ENCODE results near the gene TOP1. TPM values are rescaled to one million over a fixed set of nuclear protein-coding genes. Genes with fewer than 3 reads are reported as not detected.

TOP1 gene
- polyA plus RNA-seq, 1 of the 3 experiments (the other 2 are of a cell fraction), result 11.9 TPM

DNA sequence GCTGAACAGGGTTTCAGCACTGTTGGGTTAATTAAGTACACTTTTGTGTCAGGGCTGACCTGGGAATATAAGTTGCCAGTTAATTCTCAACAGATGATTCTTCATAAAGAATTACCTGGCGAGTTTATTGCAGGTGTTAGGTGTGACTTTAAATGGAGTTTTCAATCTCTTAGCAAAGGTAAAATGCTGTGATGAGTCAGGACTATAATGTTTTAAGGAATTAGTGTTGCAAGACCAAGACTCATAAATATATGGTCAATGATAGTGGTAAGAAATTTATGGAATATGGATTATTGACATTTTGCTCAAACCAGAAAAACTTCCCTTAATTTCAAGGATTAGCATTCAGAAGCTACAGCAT, 58.7 kb downstream of the TOP1 start (continued):
- TF ChIP-seq IRF3 (IDR thresholded peaks at IDR 0.05; ENCODE audit: low read depth, low read length) (no peak), FOSL2 (IDR thresholded peaks at IDR 0.05; ENCODE audit: borderline replicate concordance, low read depth) (no peak), GABPA (IDR thresholded peaks at IDR 0.05; ENCODE audit: low read depth) (no peak), TCF12 (IDR thresholded peaks at IDR 0.05) (no peak), YY1 (IDR thresholded peaks at IDR 0.05; ENCODE audit: low read depth) (no peak), EP300 (IDR thresholded peaks at IDR 0.05; ENCODE audit: borderline replicate concordance in 1 of 2, low read depth in 1 of 2, low read length in 1 of 2) (no peak), RAD21 (IDR thresholded peaks at IDR 0.05; ENCODE audit: low read length) (no peak)
- TF ChIP-seq, protein P1, sequence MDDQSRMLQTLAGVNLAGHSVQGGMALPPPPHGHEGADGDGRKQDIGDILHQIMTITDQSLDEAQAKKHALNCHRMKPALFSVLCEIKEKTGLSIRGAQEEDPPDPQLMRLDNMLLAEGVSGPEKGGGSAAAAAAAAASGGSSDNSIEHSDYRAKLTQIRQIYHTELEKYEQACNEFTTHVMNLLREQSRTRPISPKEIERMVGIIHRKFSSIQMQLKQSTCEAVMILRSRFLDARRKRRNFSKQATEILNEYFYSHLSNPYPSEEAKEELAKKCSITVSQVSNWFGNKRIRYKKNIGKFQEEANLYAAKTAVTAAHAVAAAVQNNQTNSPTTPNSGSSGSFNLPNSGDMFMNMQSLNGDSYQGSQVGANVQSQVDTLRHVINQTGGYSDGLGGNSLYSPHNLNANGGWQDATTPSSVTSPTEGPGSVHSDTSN (IDR thresholded peaks at IDR 0.05), result no peak

- ChIA-PET CTCF (interaction anchor here (0.8 to 2.9 kb wide), 6 partner anchors 11 to 125 kb away, joined by 3 to 24 read pairs (median 6); no protein-coding TSS in a partner anchor), POLR2A (interaction anchor here (0.7 to 2.9 kb wide), 2 partner anchors 49 to 59 kb away, joined by 3 to 12 read pairs; partner anchors contain the start of genes PLCG1 and TOP1)
- H3K36me3 ChIP-seq (replicated peaks in 1 of 2; ENCODE audit: control insufficient read depth in 1 of 2, insufficient read depth in 2 of 2, low read length in 1 of 2), result peaks cover 43 to 82% of the 10 kb centered on the region in 2 experiments
These were observed 59.2 kb downstream of the TOP1 start for GRCh38 chr20:41087777-41088176.

GRCh38 chr20:41089555-41089954, 60.9 kb downstream of the TOP1 start:
- no peak for DNase-seq
- Histone ChIP-seq H3K4me2 (no peak overlapping the region), H4K20me1 (ENCODE audit: insufficient read depth) (no peaks in the 10 kb centered on the region), H3K27ac (ENCODE audit: low read depth in 2 of 2, low read length in 1 of 2) (no peak overlapping the region), H2AFZ (ENCODE audit: low read depth) (no peak overlapping the region), H3K9ac (no peak overlapping the region), H3K9me2 (no peaks in the 10 kb centered on the region), H3K9me3 (no peaks in the 10 kb centered on the region), H3F3A (replicated peaks; ENCODE audit: insufficient read depth) (peaks cover 17% of the 10 kb centered on the region), H3K36me3 (replicated peaks in 1 of 2; ENCODE audit: control insufficient read depth in 1 of 2, insufficient read depth in 2 of 2, low read length in 1 of 2) (peaks cover 43 to 73% of the 10 kb centered on the region in 2 experiments), H3K27me3 (ENCODE audit: insufficient read depth) (no peaks in the 10 kb centered on the region), H3K4me1 (ENCODE audit: control insufficient read depth in 1 of 2, insufficient read depth in 2 of 2, low read depth in 1 of 2, low read length in 1 of 2) (peaks cover 0 to 19% of the 10 kb centered on the region in 2 experiments; a peak in 2 of 4 replicates), H3K79me2 (ENCODE audit: insufficient read depth) (peaks cover 14% of the 10 kb centered on the region; the same call in 1 of the 2 replicates), H3K4me3 (ENCODE audit: low read depth in 2 of 2, low read length in 1 of 2) (no peak overlapping the region)
- WGBS (ENCODE audit: low lambda C conversion rate), result 89% methylated on average over 3 of the region's 3 CpGs
- TF ChIP-seq MEF2A (IDR thresholded peaks at IDR 0.05; ENCODE audit: borderline replicate concordance, low read depth), result no peak
- no peak for TF ChIP-seq RXRA (IDR thresholded peaks at IDR 0.05; ENCODE audit: borderline replicate concordance, low read depth)
- TF ChIP-seq, protein P2, sequence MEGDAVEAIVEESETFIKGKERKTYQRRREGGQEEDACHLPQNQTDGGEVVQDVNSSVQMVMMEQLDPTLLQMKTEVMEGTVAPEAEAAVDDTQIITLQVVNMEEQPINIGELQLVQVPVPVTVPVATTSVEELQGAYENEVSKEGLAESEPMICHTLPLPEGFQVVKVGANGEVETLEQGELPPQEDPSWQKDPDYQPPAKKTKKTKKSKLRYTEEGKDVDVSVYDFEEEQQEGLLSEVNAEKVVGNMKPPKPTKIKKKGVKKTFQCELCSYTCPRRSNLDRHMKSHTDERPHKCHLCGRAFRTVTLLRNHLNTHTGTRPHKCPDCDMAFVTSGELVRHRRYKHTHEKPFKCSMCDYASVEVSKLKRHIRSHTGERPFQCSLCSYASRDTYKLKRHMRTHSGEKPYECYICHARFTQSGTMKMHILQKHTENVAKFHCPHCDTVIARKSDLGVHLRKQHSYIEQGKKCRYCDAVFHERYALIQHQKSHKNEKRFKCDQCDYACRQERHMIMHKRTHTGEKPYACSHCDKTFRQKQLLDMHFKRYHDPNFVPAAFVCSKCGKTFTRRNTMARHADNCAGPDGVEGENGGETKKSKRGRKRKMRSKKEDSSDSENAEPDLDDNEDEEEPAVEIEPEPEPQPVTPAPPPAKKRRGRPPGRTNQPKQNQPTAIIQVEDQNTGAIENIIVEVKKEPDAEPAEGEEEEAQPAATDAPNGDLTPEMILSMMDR (IDR thresholded peaks at IDR 0.05), result peak; percentile 12; the same call in 1 of the 2 replicates
- ChIA-PET POLR2A (interaction anchor here (0.7 kb wide), 1 partner anchor 227 kb away, joined by 3 read pairs; no protein-coding TSS in a partner anchor), CTCF (interaction anchor here (1.0 to 2.8 kb wide), 2 partner anchors 32 to 71 kb away, joined by 3 to 7 read pairs; no protein-coding TSS in a partner anchor)

More at GRCh38 chr20:41087777-41088176, 59.2 kb downstream of the TOP1 start:
- Histone ChIP-seq H3K9ac (no peak overlapping the region), H3K4me3 (ENCODE audit: low read depth in 2 of 2, low read length in 1 of 2) (no peak overlapping the region), H4K20me1 (ENCODE audit: insufficient read depth) (no peaks in the 10 kb centered on the region), H3K27ac (ENCODE audit: low read depth in 2 of 2, low read length in 1 of 2) (peak overlapping the region in 1 of 2 experiments; percentile 98; a peak in 2 of 4 replicates), H3K4me1 (ENCODE audit: control insufficient read depth in 1 of 2, insufficient read depth in 2 of 2, low read depth in 1 of 2, low read length in 1 of 2) (peaks cover 0 to 19% of the 10 kb centered on the region in 2 experiments; a peak in 2 of 4 replicates), H3F3A (replicated peaks; ENCODE audit: insufficient read depth) (peaks cover 13% of the 10 kb centered on the region), H3K27me3 (ENCODE audit: insufficient read depth) (no peaks in the 10 kb centered on the region), H3K4me2 (no peak overlapping the region), H3K9me2 (no peaks in the 10 kb centered on the region), H3K9me3 (no peaks in the 10 kb centered on the region), H2AFZ (ENCODE audit: low read depth) (no peak overlapping the region), H3K79me2 (ENCODE audit: insufficient read depth) (peaks cover 14% of the 10 kb centered on the region)
- TF ChIP-seq FOSL2 (IDR thresholded peaks at IDR 0.05; ENCODE audit: borderline replicate concordance, low read depth) (no peak), CHD2 (IDR thresholded peaks at IDR 0.05; ENCODE audit: low read length, partially characterized antibody) (no peak), EP300 (IDR thresholded peaks at IDR 0.05; ENCODE audit: borderline replicate concordance in 1 of 2, low read depth in 1 of 2, low read length in 1 of 2) (no peak), RXRA (IDR thresholded peaks at IDR 0.05; ENCODE audit: borderline replicate concordance, low read depth) (no peak), POLR2AphosphoS5 (IDR thresholded peaks at IDR 0.05; ENCODE audit: low read depth, low read length) (no peak), TCF12 (IDR thresholded peaks at IDR 0.05) (no peak), MAX (IDR thresholded peaks at IDR 0.05; ENCODE audit: low read depth) (no peak), RCOR1 (IDR thresholded peaks at IDR 0.05; ENCODE audit: low read length) (no peak)
- DNase-seq, result no peak
- 85% methylated on average over 3 of the region's 3 CpGs for WGBS (ENCODE audit: low lambda C conversion rate)
